HEK293 (cell line): Measurements from ENCODE around the gene BRAT1.

Experiments used
- ELK4 ChIP-seq: IDR thresholded peaks from 2 replicates; pipeline ENCODE4 v1.6.1; 2011; ENCODE audit warnings: mild to moderate bottlenecking, low read depth, low read length, borderline replicate concordance
- FEZF1 ChIP-seq: fragments of 450-650 bp; formaldehyde crosslinking; IDR thresholded peaks from 2 replicates; pipeline ENCODE4 v1.5.1; 2016; ENCODE audit warnings: missing biosample characterization, missing genetic modification characterization
- GFI1B ChIP-seq: fragments of 450-650 bp; formaldehyde crosslinking; IDR thresholded peaks from 2 replicates; pipeline ENCODE4 v1.5.1; 2016; ENCODE audit warnings: missing biosample characterization, missing genetic modification characterization
- TSHZ1 ChIP-seq: fragments of 450-650 bp; formaldehyde crosslinking; IDR thresholded peaks from 2 replicates; pipeline ENCODE4 v1.5.1; 2016; ENCODE audit warnings: missing biosample characterization, missing genetic modification characterization, borderline replicate concordance
- YY1 ChIP-seq: fragments of 450-650 bp; formaldehyde crosslinking; IDR thresholded peaks from 2 replicates; pipeline ENCODE4 v1.5.1; 2018; ENCODE audit warnings: missing biosample characterization, missing genetic modification characterization
- ZBTB11 ChIP-seq: fragments of 450-650 bp; formaldehyde crosslinking; conservative IDR thresholded peaks from 2 replicates; pipeline ENCODE4 v1.5.1; 2016; ENCODE audit warnings: low read depth, missing biosample characterization, missing genetic modification characterization
- ZNF140 ChIP-seq: fragments of 450-650 bp; formaldehyde crosslinking; IDR thresholded peaks from 2 replicates; pipeline ENCODE4 v1.5.1; 2016; ENCODE audit warnings: missing biosample characterization, missing genetic modification characterization
- ZNF148 ChIP-seq: fragments of 450-650 bp; formaldehyde crosslinking; IDR thresholded peaks from 2 replicates; pipeline ENCODE4 v1.5.0; 2017; ENCODE audit warnings: missing biosample characterization, missing genetic modification characterization, borderline replicate concordance
- ZNF155 ChIP-seq: fragments of 450-650 bp; formaldehyde crosslinking; IDR thresholded peaks from 2 replicates; pipeline ENCODE4 v1.5.1; 2016; ENCODE audit warnings: missing biosample characterization, missing genetic modification characterization
- ZNF221 ChIP-seq: fragments of 450-650 bp; formaldehyde crosslinking; IDR thresholded peaks from 2 replicates; pipeline ENCODE4 v1.5.1; 2017; ENCODE audit warnings: missing biosample characterization, missing genetic modification characterization, borderline replicate concordance
- ZNF302 ChIP-seq: fragments of 450-650 bp; formaldehyde crosslinking; IDR thresholded peaks from 2 replicates; pipeline ENCODE4 v1.5.1; 2016; ENCODE audit warnings: missing biosample characterization, missing genetic modification characterization, low read depth
- ZNF324 ChIP-seq: fragments of 450-650 bp; formaldehyde crosslinking; IDR thresholded peaks from 2 replicates; pipeline ENCODE4 v1.5.1; 2016; ENCODE audit warnings: missing biosample characterization, missing genetic modification characterization
- ZNF433 ChIP-seq: fragments of 450-650 bp; formaldehyde crosslinking; IDR thresholded peaks from 2 replicates; pipeline ENCODE4 v1.5.1; 2016; ENCODE audit warnings: missing biosample characterization, missing genetic modification characterization, low read depth
- ZNF488 ChIP-seq: fragments of 450-650 bp; formaldehyde crosslinking; IDR thresholded peaks from 2 replicates; pipeline ENCODE4 v1.5.1; 2016; ENCODE audit warnings: missing biosample characterization, missing genetic modification characterization
- ZNF600 ChIP-seq: fragments of 450-650 bp; formaldehyde crosslinking; IDR thresholded peaks from 2 replicates; pipeline ENCODE4 v1.5.1; 2016; ENCODE audit warnings: missing biosample characterization, missing genetic modification characterization
- ZNF621 ChIP-seq: fragments of 450-650 bp; formaldehyde crosslinking; IDR thresholded peaks from 2 replicates; pipeline ENCODE4 v1.5.1; 2017; ENCODE audit warnings: missing biosample characterization, missing genetic modification characterization
- ZNF624 ChIP-seq: fragments of 450-650 bp; formaldehyde crosslinking; IDR thresholded peaks from 2 replicates; pipeline ENCODE4 v1.5.1; 2017; ENCODE audit warnings: missing biosample characterization, missing genetic modification characterization
- ZNF791 ChIP-seq: fragments of 450-650 bp; formaldehyde crosslinking; IDR thresholded peaks from 2 replicates; pipeline ENCODE4 v1.5.1; 2016; ENCODE audit warnings: missing biosample characterization, missing genetic modification characterization
- ZSCAN16 ChIP-seq: fragments of 450-650 bp; formaldehyde crosslinking; IDR thresholded peaks from 2 replicates; pipeline ENCODE4 v1.5.1; 2016; ENCODE audit warnings: missing biosample characterization, missing genetic modification characterization
- TF ChIP-seq, protein P1 (sequence below): fragments of 450-650 bp; formaldehyde crosslinking; IDR thresholded peaks from 2 replicates; pipeline ENCODE4 v1.5.1; 2016; ENCODE audit warnings: missing biosample characterization, missing genetic modification characterization
- TF ChIP-seq, protein P2 (sequence below): fragments of 450-650 bp; formaldehyde crosslinking; IDR thresholded peaks from 2 replicates; pipeline ENCODE4 v1.5.1; 2016; ENCODE audit warnings: missing biosample characterization, missing genetic modification characterization

BRAT1 gene

GRCh38 chr7:2555121-2556052 is at the start of gene BRAT1 (continued):
- TF ChIP-seq ZBTB11 (no peak), ZNF621 (no peak), ZNF600 (tag by site-specific recombination) (no peak), ELK4 (no peak), ZNF791 (tag by site-specific recombination) (no peak), ZNF488 (tag by site-specific recombination) (no peak), ZNF433 (tag by site-specific recombination) (no peak), ZNF140 (no peak), YY1 (no peak), ZNF302 (no peak), ZNF221 (no peak), ZNF148 (no peak), ZSCAN16 (no peak), ZNF624 (tag by site-specific recombination) (no peak), GFI1B (no peak), TSHZ1 (tag by site-specific recombination) (no peak), ZNF155 (tag by site-specific recombination) (no peak), FEZF1 (tag by site-specific recombination) (no peak), ZNF324 (tag by site-specific recombination) (peak; percentile 53; the same call in 1 of the 2 replicates)
- TF ChIP-seq, protein P1, sequence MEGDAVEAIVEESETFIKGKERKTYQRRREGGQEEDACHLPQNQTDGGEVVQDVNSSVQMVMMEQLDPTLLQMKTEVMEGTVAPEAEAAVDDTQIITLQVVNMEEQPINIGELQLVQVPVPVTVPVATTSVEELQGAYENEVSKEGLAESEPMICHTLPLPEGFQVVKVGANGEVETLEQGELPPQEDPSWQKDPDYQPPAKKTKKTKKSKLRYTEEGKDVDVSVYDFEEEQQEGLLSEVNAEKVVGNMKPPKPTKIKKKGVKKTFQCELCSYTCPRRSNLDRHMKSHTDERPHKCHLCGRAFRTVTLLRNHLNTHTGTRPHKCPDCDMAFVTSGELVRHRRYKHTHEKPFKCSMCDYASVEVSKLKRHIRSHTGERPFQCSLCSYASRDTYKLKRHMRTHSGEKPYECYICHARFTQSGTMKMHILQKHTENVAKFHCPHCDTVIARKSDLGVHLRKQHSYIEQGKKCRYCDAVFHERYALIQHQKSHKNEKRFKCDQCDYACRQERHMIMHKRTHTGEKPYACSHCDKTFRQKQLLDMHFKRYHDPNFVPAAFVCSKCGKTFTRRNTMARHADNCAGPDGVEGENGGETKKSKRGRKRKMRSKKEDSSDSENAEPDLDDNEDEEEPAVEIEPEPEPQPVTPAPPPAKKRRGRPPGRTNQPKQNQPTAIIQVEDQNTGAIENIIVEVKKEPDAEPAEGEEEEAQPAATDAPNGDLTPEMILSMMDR (tag by site-specific recombination): peak; percentile 6; the same call in 1 of the 2 replicates
- TF ChIP-seq, protein P2, sequence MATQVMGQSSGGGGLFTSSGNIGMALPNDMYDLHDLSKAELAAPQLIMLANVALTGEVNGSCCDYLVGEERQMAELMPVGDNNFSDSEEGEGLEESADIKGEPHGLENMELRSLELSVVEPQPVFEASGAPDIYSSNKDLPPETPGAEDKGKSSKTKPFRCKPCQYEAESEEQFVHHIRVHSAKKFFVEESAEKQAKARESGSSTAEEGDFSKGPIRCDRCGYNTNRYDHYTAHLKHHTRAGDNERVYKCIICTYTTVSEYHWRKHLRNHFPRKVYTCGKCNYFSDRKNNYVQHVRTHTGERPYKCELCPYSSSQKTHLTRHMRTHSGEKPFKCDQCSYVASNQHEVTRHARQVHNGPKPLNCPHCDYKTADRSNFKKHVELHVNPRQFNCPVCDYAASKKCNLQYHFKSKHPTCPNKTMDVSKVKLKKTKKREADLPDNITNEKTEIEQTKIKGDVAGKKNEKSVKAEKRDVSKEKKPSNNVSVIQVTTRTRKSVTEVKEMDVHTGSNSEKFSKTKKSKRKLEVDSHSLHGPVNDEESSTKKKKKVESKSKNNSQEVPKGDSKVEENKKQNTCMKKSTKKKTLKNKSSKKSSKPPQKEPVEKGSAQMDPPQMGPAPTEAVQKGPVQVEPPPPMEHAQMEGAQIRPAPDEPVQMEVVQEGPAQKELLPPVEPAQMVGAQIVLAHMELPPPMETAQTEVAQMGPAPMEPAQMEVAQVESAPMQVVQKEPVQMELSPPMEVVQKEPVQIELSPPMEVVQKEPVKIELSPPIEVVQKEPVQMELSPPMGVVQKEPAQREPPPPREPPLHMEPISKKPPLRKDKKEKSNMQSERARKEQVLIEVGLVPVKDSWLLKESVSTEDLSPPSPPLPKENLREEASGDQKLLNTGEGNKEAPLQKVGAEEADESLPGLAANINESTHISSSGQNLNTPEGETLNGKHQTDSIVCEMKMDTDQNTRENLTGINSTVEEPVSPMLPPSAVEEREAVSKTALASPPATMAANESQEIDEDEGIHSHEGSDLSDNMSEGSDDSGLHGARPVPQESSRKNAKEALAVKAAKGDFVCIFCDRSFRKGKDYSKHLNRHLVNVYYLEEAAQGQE: no peak
